GM19099 (cell line): Measurements from ENCODE around the gene ALG14.

Source experiments
- POLR2A ChIP-seq: IDR thresholded peaks from 3 replicates; pipeline ENCODE4 v1.6.1; 2011; ENCODE audit warnings: low read depth; ENCODE audit not compliant: insufficient read length; ENCODE audit errors: extremely low read depth

ALG14 gene

GRCh38 chr1:95067062-95067461 is 5.7 kb downstream of the ALG14 start:
- TF ChIP-seq POLR2A = no peak

DNA sequence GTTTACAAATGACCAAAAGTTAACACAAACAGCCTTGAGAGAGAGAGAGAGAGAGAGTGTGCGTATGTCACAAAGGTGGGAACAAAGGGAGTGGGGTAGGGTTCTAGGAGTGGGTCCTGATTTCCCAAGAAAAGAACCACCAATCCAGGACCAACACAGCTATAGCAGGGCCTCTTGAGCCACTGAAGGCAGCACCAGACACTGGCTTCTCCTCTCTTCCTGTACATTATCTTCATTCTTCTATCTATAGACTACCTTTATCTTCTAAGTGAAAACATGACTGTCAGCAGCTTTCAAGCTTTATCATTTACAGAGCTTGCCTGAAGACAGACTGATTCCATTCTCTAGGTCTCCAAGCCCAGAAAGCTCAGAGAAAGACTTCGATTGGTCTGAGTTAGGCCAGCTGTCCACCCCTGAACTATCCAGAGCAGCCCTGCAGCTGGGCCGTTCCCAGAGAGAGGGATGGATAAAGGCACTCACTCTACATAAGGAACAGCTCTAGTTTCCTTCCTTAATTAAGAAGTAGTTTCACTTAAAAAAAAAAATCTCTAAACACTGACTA is 11.2 kb downstream of the ALG14 start:
- no peak for TF ChIP-seq POLR2A

DNA sequence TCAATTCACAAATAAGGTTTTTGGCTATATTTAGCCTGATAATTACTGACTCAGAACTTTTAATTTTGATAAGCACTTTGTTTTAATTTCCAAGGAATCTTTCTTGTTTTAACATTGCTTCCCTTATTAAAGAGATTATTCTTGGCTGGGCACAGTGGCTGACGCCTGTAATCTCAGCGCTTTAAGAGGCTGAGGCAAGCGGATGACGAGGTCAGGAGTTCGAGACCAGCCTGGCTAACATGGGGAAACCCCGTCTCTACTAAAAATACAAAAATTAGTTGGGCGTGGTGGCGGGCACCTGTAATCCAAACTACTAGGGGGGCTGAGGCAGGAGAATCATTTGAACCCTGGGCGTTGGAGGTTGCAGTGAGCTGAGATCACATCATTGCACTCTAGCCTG is 13.8 kb downstream of the ALG14 start:
- no peak for TF ChIP-seq POLR2A

GRCh38 chr1:95057351-95057750 is 15.4 kb downstream of the ALG14 start:
- no peak for TF ChIP-seq POLR2A

GRCh38 chr1:95049935-95050334 is 22.8 kb downstream of the ALG14 start:
- no peak for TF ChIP-seq POLR2A

DNA sequence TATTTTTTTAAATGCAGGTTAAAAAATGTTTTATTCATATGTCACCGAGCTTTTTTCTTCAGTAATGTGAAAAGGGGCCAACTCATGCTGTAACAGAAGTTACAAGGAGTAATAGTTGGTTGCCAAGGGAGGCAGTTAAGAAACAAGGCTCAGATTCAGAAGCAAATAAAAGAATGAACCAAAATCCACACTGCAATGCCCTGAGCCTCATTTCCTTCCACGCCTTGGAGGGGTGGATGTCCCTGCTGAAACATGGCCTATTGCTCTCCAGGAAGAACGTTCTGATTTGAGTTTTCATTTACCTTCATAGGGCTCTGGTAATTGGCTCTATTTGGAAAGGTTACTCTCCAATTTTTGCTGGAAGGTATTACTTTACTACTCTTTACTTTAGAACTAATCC is 24.4 kb downstream of the ALG14 start:
- no peak for TF ChIP-seq POLR2A

DNA sequence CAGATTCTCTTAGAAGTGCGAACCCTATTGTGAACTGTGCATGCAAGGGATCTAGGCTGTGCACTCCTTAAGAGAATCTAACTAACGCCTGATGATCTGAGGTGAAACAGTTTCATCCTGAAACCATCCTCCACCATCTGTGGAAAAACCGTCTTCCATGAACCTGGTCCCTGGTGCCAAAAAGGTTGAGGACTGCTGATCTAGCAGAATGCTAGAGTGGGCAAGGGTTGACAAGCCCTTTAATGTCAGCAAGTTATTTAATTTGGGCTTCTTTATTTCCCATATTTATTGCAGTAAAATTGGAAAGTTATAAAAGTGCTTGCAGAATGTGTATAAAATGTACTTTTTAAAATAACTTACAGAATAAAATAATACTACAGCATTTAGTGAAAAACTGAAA is 26.4 kb downstream of the ALG14 start:
- TF ChIP-seq POLR2A = no peak

DNA sequence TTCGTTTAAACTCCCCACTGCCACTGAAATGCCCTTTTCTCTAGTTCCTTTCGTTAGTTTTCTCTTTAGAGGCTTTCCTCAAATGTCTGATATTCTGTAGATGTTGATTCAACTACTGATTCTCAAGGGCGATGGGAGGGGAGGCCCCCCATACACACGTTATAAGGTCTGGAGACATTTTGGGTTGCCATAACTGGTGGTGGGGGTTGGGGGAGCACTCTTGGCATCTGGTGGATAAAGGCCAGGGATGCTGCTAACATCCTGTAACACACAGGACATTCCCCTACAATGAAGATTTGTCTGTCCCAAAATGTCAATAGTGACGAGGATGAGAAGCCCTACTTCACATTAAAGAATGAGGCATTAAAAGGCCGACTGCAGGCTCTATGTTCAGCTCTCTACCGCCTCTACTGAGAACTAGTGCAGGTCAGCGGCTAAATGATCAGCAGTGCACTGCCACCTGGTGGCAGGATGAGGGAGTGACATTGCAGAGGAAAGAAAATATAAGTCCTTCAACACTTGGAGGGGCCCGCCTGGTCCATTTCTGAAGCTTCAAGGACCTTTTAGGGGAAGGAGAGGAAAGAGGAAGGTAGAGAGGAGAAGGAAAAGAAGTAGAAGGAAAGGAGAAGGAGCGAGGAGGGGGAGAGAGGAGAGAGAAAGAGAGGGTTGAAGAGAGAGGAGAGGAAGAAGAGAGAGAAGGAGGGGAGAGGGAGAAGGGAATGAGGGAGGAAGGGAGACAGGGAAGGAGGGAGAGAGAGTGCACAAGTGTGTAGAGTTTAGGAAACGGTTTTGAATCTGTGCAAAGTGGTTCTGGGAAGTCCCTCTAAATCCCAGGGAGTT is 29.4 kb downstream of the ALG14 start:
- TF ChIP-seq POLR2A = no peak

DNA sequence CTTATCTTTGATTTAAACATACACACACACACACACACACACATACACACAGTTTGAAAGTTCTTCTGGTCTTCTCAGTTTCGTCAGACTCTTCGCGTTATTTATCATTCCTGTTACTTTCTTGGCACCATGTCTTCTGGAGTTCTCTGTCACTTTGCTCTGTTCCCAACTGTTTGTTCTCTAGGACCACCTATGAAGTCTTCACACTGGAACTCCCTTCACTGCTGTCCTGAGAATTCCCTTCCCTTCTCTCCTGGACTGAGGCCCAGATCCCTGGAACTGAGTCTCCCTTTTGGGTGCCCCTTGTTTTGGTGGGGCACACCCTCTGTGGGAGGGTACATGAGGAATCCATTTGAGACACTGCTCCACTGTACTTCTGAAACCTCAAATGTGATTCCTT is 30.5 kb downstream of the ALG14 start:
- no peak for TF ChIP-seq POLR2A

GRCh38 chr1:95041491-95042165 is 31.1 kb downstream of the ALG14 start:
- no peak for TF ChIP-seq POLR2A

GRCh38 chr1:95040032-95040525 is 32.7 kb downstream of the ALG14 start:
- TF ChIP-seq POLR2A = no peak

DNA sequence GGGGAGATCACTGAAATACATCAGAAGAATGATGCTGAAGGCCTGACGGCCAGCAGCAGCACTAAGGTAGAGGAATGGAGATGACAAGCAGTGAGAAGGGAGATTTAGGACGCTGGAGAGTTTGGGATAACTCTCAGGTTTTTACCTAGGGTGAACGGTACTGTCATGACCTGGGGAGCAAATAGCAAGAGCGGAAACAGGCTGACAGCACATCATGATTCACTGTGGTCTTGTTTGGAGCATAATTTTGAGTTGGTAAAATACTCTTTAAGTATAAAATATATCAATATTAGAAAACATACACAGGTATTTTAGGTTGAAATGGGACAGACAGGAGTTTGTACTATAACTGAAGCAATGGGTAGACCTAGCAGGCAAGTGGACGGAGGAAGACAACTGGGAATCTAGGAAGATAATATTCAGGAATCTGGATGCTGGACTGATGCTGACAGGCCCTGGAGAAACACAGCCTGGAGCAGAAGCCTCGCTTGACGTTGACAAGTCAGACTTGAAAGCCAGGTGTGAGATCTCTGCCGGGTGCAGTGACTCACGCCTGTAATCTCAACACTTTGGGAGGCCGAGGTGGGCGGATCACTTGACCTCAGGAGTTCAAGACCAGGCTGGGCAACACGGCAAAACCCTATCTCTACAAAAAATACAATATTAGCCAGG is 33.3 kb downstream of the ALG14 start:
- no peak for TF ChIP-seq POLR2A

DNA sequence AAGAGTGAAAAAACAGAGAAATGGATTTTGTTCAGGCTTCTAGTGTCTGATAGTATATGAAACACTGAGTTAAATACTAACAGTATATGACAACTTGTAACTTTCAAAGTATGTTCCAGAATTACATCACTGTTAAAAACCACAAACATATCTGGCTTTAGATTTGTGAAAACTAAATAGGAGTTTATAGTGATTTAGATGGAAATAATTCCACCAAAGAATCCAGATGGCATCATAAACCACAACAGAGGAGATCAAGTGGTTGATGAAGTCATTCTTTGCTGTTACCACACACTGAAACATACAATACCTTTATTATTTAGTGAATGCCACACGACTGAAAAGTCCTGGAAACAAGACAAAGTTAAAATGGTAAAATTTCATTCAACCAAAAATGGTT is 37.2 kb downstream of the ALG14 start:
- TF ChIP-seq POLR2A = no peak

- no peak for TF ChIP-seq POLR2A
These were observed 38.2 kb downstream of the ALG14 start for GRCh38 chr1:95034506-95034905.

GRCh38 chr1:95033843-95034242 is 38.9 kb downstream of the ALG14 start:
- no peak for TF ChIP-seq POLR2A
